Keratinocyte (primary cell): ENCODE data around the gene PPP4R3C. TPM values are rescaled to one million over a fixed set of nuclear protein-coding genes. Genes with fewer than 3 reads are reported as not detected.

ENCODE experiments used
- DNase-seq: peaks from one replicate; pipeline ENCODE4 v3.0.0-alpha.2; 2011; ENCODE audit warnings: low read depth, missing footprints, low spot score
- FAIRE-seq: peaks from 2 replicates; lab custom pipeline; 2011; peaks lifted over from hg19 to GRCh38; lab: Jason Lieb, UNC
- H2AFZ ChIP-seq: 2 replicates; pipeline ENCODE4 v1.6.0; 2012; ENCODE audit warnings: low read length, control low read depth, inconsistent platforms; ENCODE audit not compliant: control insufficient read depth
- H3K27ac ChIP-seq: 2 replicates; pipeline ENCODE4 v1.5.1; 2011; ENCODE audit warnings: low read length; ENCODE audit not compliant: control insufficient read depth, insufficient read depth
- H3K27me3 ChIP-seq: 3 replicates; pipeline ENCODE4 v1.6.0; 2011; ENCODE audit warnings: low read length; ENCODE audit not compliant: control insufficient read depth, insufficient read depth; ENCODE audit errors: extremely low read depth
- H3K36me3 ChIP-seq, 2 experiments: 2 replicates in 1 of 2; 3 replicates in 1 of 2; pipeline ENCODE4 v1.5.1; 2011; ENCODE audit warnings: low read length in 2 of 2, mild to moderate bottlenecking in 1 of 2; ENCODE audit not compliant: control insufficient read depth in 2 of 2, insufficient read depth in 2 of 2; ENCODE audit errors: extremely low read depth in 1 of 2
- H3K4me1 ChIP-seq: 3 replicates; pipeline ENCODE4 v1.5.1; 2011; ENCODE audit warnings: low read length; ENCODE audit not compliant: control insufficient read depth, insufficient read depth; ENCODE audit errors: extremely low read depth
- H3K4me2 ChIP-seq: 3 replicates; pipeline ENCODE4 v1.6.0; 2011; ENCODE audit warnings: low read depth, low read length; ENCODE audit not compliant: control insufficient read depth, insufficient read depth; ENCODE audit errors: extremely low read depth
- H3K4me3 ChIP-seq, 3 experiments: fragments of 200-600 bp in 1 of 3; sonication (generic) in 1 of 3; 2 replicates in 2 of 3; 3 replicates in 1 of 3; pipeline ENCODE4 v1.5.1; 2011 to 2016; ENCODE audit warnings: low read length in 3 of 3, mild to moderate bottlenecking in 3 of 3, control low read depth in 2 of 3, inconsistent platforms in 1 of 3, low read depth in 1 of 3, mixed read lengths in 1 of 3, mixed run types in 1 of 3, moderate library complexity in 1 of 3; ENCODE audit not compliant: control insufficient read depth in 2 of 3, insufficient read depth in 2 of 3; ENCODE audit errors: extremely low read depth in 1 of 3
- H3K79me2 ChIP-seq: 2 replicates; pipeline ENCODE4 v1.6.0; 2012; ENCODE audit warnings: low read length; ENCODE audit not compliant: control insufficient read depth, insufficient read depth
- H3K9ac ChIP-seq: 3 replicates; pipeline ENCODE4 v1.6.0; 2011; ENCODE audit warnings: low read length; ENCODE audit not compliant: control insufficient read depth, insufficient read depth; ENCODE audit errors: extremely low read depth
- H3K9me1 ChIP-seq: 3 replicates; pipeline ENCODE4 v1.6.0; 2011; ENCODE audit warnings: low read length; ENCODE audit not compliant: control insufficient read depth, insufficient read depth; ENCODE audit errors: extremely low read depth
- H3K9me3 ChIP-seq: 2 replicates; pipeline ENCODE4 v1.5.1; 2012; ENCODE audit warnings: low read depth, low read length; ENCODE audit not compliant: control insufficient read depth
- H4K20me1 ChIP-seq: 3 replicates; pipeline ENCODE4 v1.6.0; 2011; ENCODE audit warnings: low read length; ENCODE audit not compliant: control insufficient read depth, insufficient read depth; ENCODE audit errors: extremely low read depth
- CTCF ChIP-seq, 3 experiments: IDR thresholded peaks in 1 of 3; conservative IDR thresholded peaks in 1 of 3; optimal IDR thresholded peaks in 1 of 3; 2 replicates in 2 of 3; 3 replicates in 1 of 3; pipeline versions ENCODE3 to v1.5.1; 2011; ENCODE audit warnings: low read length in 3 of 3, mild to moderate bottlenecking in 3 of 3, moderate library complexity in 2 of 3, control low read depth in 1 of 3, inconsistent platforms in 1 of 3; ENCODE audit not compliant: insufficient read depth in 2 of 3; ENCODE audit errors: extremely low read depth in 1 of 3
- EZH2 ChIP-seq: IDR thresholded peaks from one replicate; pipeline ENCODE4 v1.6.1; 2012; ENCODE audit warnings: inconsistent platforms, mild to moderate bottlenecking, low read length, moderate library complexity
- dilution Hi-C: fragments of 300-500 bp; cut with MboI; formaldehyde crosslinking; loops from one replicate; pipeline ENCODE4 v1.7.0; 2020; ENCODE audit warnings: low sequenced_read_pairs; ENCODE audit not compliant: extremely low pct_ligation_motif_present
- polyA minus RNA-seq, 3 experiments: library from RNA; depleted of rRNA, polyadenylated mRNA; stranded (reverse); fragments of >200 nt; gene quantifications; 1 replicate in 1 of 3; 2 replicates in 1 of 3; 3 replicates in 1 of 3; pipeline ENCODE4 v1.2.3, GENCODE V29; 2011
- polyA plus RNA-seq, 5 experiments: library from polyadenylated mRNA; depleted of rRNA in 3 of 5; stranded (reverse) in 3 of 5; stranded (forward) in 1 of 5; unstranded in 1 of 5; fragments of >200 nt; gene quantifications; 1 replicate in 1 of 5; 2 replicates in 3 of 5; 3 replicates in 1 of 5; pipeline versions ENCODE4 v1.2.1 to v1.2.3, GENCODE V29; 2011 to 2012; ENCODE audit warnings: missing spikeins in 2 of 5, low read depth in 1 of 5, low replicate concordance in 1 of 5

PPP4R3C gene
- polyA plus RNA-seq (not detected in 3 replicates), polyA minus RNA-seq (not detected in 3 replicates)
- not detected for polyA plus RNA-seq (2011; ENCODE audit: low read depth)
- polyA plus RNA-seq (2011; cell fraction: cytosol; rRNA removed), result not detected in 2 replicates
- polyA plus RNA-seq (2011; cell fraction: nucleus; rRNA removed), result not detected in 2 replicates
- not detected in 2 replicates for polyA plus RNA-seq (2012; ENCODE audit: low replicate concordance)
- polyA minus RNA-seq (2011; cell fraction: cytosol; rRNA and poly(A)+ RNA removed), result not detected
- not detected in 2 replicates for polyA minus RNA-seq (2011; cell fraction: nucleus; rRNA and poly(A)+ RNA removed)

DNA sequence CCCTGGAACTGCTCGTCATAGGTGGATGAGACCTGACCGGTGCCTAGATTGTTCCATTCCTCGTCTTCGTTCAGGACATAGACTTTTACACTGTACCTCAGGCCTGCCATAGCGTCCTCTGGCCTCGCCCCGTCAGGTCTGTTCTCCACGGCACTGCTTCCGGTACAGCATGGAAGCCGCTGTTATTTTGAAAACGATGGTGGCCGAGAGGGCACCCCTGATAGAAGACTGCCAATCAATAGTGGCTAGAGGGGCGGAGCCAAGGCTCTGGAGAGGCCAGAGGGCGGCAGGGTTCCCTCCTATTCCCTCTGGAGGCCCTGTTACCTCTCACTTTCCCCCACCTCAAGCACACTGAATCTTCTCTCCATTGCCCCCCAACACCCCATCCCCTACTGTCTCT lies at the start of gene PPP4R3C:
PPP4R3C (minus strand) TSS at position 155 of the 400 bp plus-strand sequence; CDS start at position 110, 45 bp downstream.
- no peak within 1 kb of the TSS for H2AFZ ChIP-seq
- no peaks in the 10 kb centered on the region for H4K20me1 ChIP-seq
- H3K4me1 ChIP-seq, result no peaks in the 10 kb centered on the region
- H3K9ac ChIP-seq, result no peak within 1 kb of the TSS
- H3K9me1 ChIP-seq, result no peaks in the 10 kb centered on the region
- no peak within 1 kb of the TSS for H3K4me3 ChIP-seq
- DNase-seq (no peak), FAIRE-seq (no peak)
- H3K79me2 ChIP-seq, result no peaks in the 10 kb centered on the region
- TF ChIP-seq EZH2 (no peak), CTCF (optimal IDR thresholded peaks at IDR 0.05 in 1 of 3, IDR thresholded peaks at IDR 0.05 in 1 of 3, conservative IDR thresholded peaks at IDR 0.05 in 1 of 3; ENCODE audit: extremely low read depth in 1 of 3, insufficient read depth in 2 of 3, low read length in 3 of 3) (no peak)
- no peak within 1 kb of the TSS for H3K4me2 ChIP-seq
- H3K36me3 ChIP-seq, result no peaks in the 10 kb centered on the region
- H3K27me3 ChIP-seq, result no peaks in the 10 kb centered on the region
- H3K9me3 ChIP-seq, result peaks cover 3% of the 10 kb centered on the region
- dilution Hi-C loops, result no loop called here
- no peak within 1 kb of the TSS for H3K27ac ChIP-seq

DNA sequence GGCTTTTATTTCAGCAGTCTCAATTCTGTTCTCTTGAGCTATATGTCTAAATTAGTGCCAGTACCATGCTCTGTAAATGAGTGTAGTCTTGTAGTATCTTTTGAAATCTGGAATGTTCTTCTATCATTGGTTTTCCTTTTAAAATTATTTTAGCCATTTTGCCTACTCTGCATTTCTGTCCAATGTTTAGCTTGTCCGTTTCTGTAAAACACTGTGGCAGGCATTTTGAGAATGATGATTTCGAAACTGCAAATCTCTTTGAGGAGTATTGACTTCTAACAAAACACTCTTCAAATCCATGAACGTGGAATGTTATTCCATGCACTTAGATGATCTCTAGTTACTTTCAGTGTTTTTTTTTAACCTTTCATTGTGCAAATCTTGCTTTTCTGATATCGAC lies 28.3 kb upstream of the PPP4R3C start:
- Histone ChIP-seq H3K79me2 (no peaks in the 10 kb centered on the region), H3K9ac (no peak overlapping the region), H3K27ac (no peak overlapping the region), H2AFZ (no peak overlapping the region), H3K36me3 (no peaks in the 10 kb centered on the region), H4K20me1 (no peaks in the 10 kb centered on the region), H3K9me1 (no peaks in the 10 kb centered on the region), H3K9me3 (no peaks in the 10 kb centered on the region), H3K4me2 (no peak overlapping the region), H3K4me1 (no peaks in the 10 kb centered on the region), H3K4me3 (no peak overlapping the region), H3K27me3 (no peaks in the 10 kb centered on the region)
- FAIRE-seq (no peak), DNase-seq (no peak)
- no peak for TF ChIP-seq CTCF (optimal IDR thresholded peaks at IDR 0.05 in 1 of 3, IDR thresholded peaks at IDR 0.05 in 1 of 3, conservative IDR thresholded peaks at IDR 0.05 in 1 of 3; ENCODE audit: extremely low read depth in 1 of 3, insufficient read depth in 2 of 3, low read length in 3 of 3)
- TF ChIP-seq EZH2, result no peak
- dilution Hi-C loops, result no loop called here
